Effector memory CD4-positive, alpha-beta T cell (primary cell): ENCODE data around the gene CCDC92B.
"Not testable (repeated sequence)": the region's sequence is repeated elsewhere in the genome, so short reads cannot be mapped to it uniquely, and the experiment has no call there.

ENCODE experiments used
- DNase-seq, 3 donors: peaks; one replicate each; pipeline ENCODE4 v3.0.0-alpha.2; 2020
- H3K27ac ChIP-seq: 2 replicates; pipeline ENCODE4 v1.7.0; 2013; ENCODE audit warnings: mild to moderate bottlenecking, low read length, moderate library complexity; ENCODE audit not compliant: insufficient read depth, poor library complexity, severe bottlenecking
- H3K27me3 ChIP-seq: replicated peaks from 2 replicates; pipeline ENCODE4 v1.7.0; 2013; ENCODE audit warnings: mild to moderate bottlenecking, low read length; ENCODE audit not compliant: insufficient read depth, control insufficient read depth, poor library complexity, severe bottlenecking
- H3K36me3 ChIP-seq: 2 replicates; pipeline ENCODE4 v1.7.0; 2013; ENCODE audit warnings: mild to moderate bottlenecking, low read length, moderate library complexity; ENCODE audit not compliant: control insufficient read depth, insufficient read depth
- H3K4me1 ChIP-seq: 2 replicates; pipeline ENCODE4 v1.7.0; 2013; ENCODE audit warnings: low read length, mild to moderate bottlenecking; ENCODE audit not compliant: control insufficient read depth, insufficient read depth, poor library complexity, severe bottlenecking
- H3K4me3 ChIP-seq: 2 replicates; pipeline ENCODE4 v1.7.0; 2013; ENCODE audit warnings: low read length, low read depth, mild to moderate bottlenecking; ENCODE audit not compliant: insufficient read depth, poor library complexity, severe bottlenecking
- H3K9me3 ChIP-seq: 2 replicates; pipeline ENCODE4 v1.7.0; 2013; ENCODE audit warnings: mild to moderate bottlenecking, low read length, moderate library complexity; ENCODE audit not compliant: control insufficient read depth

CCDC92B gene

GRCh38 chr17:2699216-2699805 is 50.1 kb downstream of the CCDC92B start:
- H3K9me3 ChIP-seq, H3K4me1 ChIP-seq, H3K27me3 ChIP-seq, DNase-seq, H3K4me3 ChIP-seq, H3K27ac ChIP-seq: not testable (repeated sequence)
- peaks cover 79% of the 10 kb centered on the region for H3K36me3 ChIP-seq

- Histone ChIP-seq H3K36me3 (peaks cover 70% of the 10 kb centered on the region), H3K4me1 (no peaks in the 10 kb centered on the region), H3K4me3 (no peak overlapping the region), H3K9me3 (no peaks in the 10 kb centered on the region), H3K27ac (no peak overlapping the region), H3K27me3 (no peaks in the 10 kb centered on the region)
- DNase-seq = no peak
Observed at GRCh38 chr17:2697611-2698162, 51.8 kb downstream of the CCDC92B start.

GRCh38 chr17:2695961-2696760 is 53.3 kb downstream of the CCDC92B start:
- no peak overlapping the region for H3K27ac ChIP-seq
- H3K4me1 ChIP-seq = no peaks in the 10 kb centered on the region
- H3K4me3 ChIP-seq = no peak overlapping the region
- DNase-seq = no peak
- peaks cover 62% of the 10 kb centered on the region for H3K36me3 ChIP-seq
- no peaks in the 10 kb centered on the region for H3K27me3 ChIP-seq
- H3K9me3 ChIP-seq = no peaks in the 10 kb centered on the region

- no peak for DNase-seq
- H3K27ac ChIP-seq = no peak overlapping the region
- H3K9me3 ChIP-seq = no peaks in the 10 kb centered on the region
- no peak overlapping the region for H3K4me3 ChIP-seq
- H3K36me3 ChIP-seq = peaks cover 60% of the 10 kb centered on the region
- no peaks in the 10 kb centered on the region for H3K4me1 ChIP-seq
- no peaks in the 10 kb centered on the region for H3K27me3 ChIP-seq
Observed at GRCh38 chr17:2695243-2695960, 54.0 kb downstream of the CCDC92B start.

- Histone ChIP-seq H3K4me1 (peaks cover 2% of the 10 kb centered on the region), H3K27me3 (no peaks in the 10 kb centered on the region), H3K36me3 (peaks cover 54% of the 10 kb centered on the region), H3K4me3 (no peak overlapping the region), H3K27ac (no peak overlapping the region), H3K9me3 (no peaks in the 10 kb centered on the region)
- no peak for DNase-seq
Observed at GRCh38 chr17:2694381-2695242, 54.8 kb downstream of the CCDC92B start.

GRCh38 chr17:2693561-2694380 is 55.7 kb downstream of the CCDC92B start:
- H3K9me3 ChIP-seq = no peaks in the 10 kb centered on the region
- peaks cover 2% of the 10 kb centered on the region for H3K4me1 ChIP-seq
- no peak overlapping the region for H3K27ac ChIP-seq
- H3K36me3 ChIP-seq = peaks cover 50% of the 10 kb centered on the region
- DNase-seq = no peak
- H3K27me3 ChIP-seq = no peaks in the 10 kb centered on the region
- no peak overlapping the region for H3K4me3 ChIP-seq

GRCh38 chr17:2692781-2693135 is 56.7 kb downstream of the CCDC92B start:
- no peaks in the 10 kb centered on the region for H3K27me3 ChIP-seq
- no peak overlapping the region for H3K27ac ChIP-seq
- H3K36me3 ChIP-seq = peaks cover 41% of the 10 kb centered on the region
- no peaks in the 10 kb centered on the region for H3K9me3 ChIP-seq
- H3K4me3 ChIP-seq = no peak overlapping the region
- H3K4me1 ChIP-seq = peaks cover 2% of the 10 kb centered on the region
- no peak for DNase-seq

GRCh38 chr17:2691965-2692780 is 57.3 kb downstream of the CCDC92B start:
- no peak overlapping the region for H3K27ac ChIP-seq
- H3K4me3 ChIP-seq = no peak overlapping the region
- H3K27me3 ChIP-seq = no peaks in the 10 kb centered on the region

More at GRCh38 chr17:2691965-2692780, 57.3 kb downstream of the CCDC92B start:
- H3K9me3 ChIP-seq = no peaks in the 10 kb centered on the region
- DNase-seq = no peak
- peaks cover 36% of the 10 kb centered on the region for H3K36me3 ChIP-seq
- peaks cover 2% of the 10 kb centered on the region for H3K4me1 ChIP-seq
